HPDE6-E6E7 (cell line): ENCODE measurements around the gene HAUS3.
A peak's percentile ranks its signal among the peaks of the same experiment; 100 is the strongest.

Experiments used
- DNase-seq: peaks from one replicate; pipeline ENCODE4 v3.0.0; 2011; ENCODE audit warnings: missing footprints; ENCODE audit errors: extremely low spot score

The HAUS3 gene, protein sequence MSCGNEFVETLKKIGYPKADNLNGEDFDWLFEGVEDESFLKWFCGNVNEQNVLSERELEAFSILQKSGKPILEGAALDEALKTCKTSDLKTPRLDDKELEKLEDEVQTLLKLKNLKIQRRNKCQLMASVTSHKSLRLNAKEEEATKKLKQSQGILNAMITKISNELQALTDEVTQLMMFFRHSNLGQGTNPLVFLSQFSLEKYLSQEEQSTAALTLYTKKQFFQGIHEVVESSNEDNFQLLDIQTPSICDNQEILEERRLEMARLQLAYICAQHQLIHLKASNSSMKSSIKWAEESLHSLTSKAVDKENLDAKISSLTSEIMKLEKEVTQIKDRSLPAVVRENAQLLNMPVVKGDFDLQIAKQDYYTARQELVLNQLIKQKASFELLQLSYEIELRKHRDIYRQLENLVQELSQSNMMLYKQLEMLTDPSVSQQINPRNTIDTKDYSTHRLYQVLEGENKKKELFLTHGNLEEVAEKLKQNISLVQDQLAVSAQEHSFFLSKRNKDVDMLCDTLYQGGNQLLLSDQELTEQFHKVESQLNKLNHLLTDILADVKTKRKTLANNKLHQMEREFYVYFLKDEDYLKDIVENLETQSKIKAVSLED

DNA sequence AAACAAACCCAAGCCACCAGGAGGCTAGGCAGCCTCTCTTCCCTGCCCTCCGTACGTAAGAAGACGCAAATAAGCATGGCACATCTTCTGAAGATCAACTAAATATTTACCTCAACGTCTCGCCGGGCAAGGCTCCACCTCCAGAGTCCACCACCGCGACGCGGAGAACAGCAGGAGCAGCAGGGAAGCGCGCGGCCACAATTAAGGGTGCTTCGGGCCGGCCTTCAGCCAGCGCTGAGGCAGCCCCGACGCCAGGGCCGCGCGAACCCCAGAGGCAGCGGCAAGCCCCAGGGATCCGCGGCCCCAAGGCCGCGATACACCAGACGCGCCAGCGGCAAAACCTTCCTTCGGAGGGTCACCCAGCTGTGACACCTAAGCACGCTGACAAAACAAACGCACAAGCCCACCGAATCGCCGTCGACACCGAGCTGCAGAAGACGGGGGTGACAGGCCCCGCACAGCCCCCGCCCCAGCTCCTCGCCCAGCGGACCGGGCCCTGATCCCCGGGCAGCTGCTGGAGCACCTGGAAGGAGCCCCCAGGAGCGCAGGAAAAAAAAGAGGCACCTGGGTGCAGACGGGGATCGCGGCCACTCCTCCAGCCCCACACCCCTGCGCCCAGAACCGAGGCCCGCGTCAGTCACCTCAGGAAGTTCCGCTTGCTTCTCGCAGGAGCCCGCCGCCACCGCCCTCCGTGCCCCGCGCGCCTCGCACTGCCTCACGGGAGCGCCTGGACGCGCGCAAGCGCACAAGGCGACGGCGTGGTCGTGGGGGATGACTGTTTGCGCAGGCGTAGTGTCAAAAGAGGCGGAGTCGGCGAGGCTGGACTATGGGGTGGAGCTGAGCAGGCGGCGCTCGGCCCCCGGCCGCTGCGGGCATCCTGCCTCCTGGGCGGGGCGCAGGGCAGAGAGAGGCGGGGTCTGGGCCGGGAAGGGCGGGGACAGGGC is at the start of gene HAUS3, which contains the start of gene POLN:
Gene HAUS3 (minus strand): TSS at position 712 of the 944 bp plus-strand sequence. CDS start 1,175 bp downstream, outside the sequence.
Gene POLN (minus strand): TSS at position 712 of the 944 bp plus-strand sequence. CDS start 12,890 bp downstream, outside the sequence.
- peak; percentile 97 for DNase-seq

DNA sequence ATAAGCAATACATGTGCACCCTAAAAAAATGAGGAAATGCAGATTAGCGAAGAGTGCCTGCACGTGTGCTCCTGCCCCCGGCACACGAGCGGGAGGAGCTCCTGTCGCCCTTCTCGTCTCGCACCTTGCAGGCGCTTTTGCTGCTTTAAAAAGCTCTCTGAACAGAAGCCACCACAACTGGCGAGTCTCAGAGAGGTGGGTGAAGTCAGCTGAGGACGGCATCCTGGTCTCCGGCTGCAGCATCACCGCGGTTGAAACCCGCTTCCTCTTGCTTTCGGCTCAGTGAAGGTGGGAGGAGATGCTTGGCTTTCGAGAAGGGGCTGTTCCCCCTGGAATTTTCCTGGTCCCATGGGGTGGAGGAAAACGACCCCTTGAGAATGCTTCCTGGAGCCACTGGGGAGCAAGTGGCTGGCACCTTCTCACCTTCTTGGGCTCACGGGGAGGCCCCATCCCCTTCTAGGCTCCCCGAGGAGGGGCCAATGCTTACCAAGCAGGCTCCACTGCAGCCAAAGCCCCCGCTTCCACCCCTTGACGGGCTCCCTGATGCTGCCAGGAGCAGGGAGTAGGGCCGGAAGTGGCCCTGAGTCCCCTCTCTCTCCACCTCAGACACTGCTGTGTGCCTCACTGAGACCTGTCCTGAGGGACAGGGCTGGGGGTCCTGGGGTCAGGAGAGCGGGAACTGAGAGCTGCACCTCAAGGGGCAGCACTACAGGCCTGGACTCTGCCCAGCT is 49.2 kb upstream of the HAUS3 start:
- DNase-seq: no peak

DNA sequence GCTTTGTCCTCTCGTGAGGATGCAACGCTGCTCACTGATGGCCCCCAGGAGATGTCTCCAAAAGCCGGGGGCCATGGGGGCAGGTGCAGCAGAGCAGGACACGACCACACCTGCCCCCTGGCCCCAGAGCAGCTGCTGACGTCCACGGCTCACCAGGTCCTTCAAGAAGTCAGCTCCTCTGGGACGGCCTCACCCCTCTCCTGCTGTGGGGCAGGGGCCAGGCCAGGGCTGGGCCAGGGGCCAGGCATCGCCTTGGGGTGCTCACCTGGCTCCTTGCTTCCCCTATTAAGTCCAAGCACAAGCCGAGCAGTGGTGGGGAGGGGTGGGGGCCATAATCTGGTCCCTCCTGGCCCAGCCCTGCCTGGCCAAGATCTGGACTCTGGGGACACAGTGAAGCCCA is 48.6 kb upstream of the HAUS3 start:
- no peak for DNase-seq

DNA sequence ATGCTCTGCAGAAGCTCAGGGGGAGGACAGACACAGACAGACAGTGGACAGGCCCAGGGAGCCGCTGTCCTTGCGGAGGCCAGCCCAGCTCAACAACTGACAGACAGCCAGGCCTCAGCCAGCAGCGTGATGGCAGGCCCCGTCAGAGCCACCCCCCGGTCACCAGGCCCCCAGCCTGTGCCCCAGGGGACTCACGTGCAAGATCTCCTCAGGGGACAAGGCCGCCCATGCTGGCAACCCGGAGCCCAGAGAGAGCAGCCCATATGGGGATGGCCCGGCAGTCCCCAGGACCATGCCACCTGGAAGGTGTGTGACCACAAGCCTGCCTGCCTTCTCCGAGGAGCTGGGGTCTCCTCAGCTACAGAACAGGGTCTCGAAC is 48.0 kb upstream of the HAUS3 start:
- DNase-seq: no peak

DNA sequence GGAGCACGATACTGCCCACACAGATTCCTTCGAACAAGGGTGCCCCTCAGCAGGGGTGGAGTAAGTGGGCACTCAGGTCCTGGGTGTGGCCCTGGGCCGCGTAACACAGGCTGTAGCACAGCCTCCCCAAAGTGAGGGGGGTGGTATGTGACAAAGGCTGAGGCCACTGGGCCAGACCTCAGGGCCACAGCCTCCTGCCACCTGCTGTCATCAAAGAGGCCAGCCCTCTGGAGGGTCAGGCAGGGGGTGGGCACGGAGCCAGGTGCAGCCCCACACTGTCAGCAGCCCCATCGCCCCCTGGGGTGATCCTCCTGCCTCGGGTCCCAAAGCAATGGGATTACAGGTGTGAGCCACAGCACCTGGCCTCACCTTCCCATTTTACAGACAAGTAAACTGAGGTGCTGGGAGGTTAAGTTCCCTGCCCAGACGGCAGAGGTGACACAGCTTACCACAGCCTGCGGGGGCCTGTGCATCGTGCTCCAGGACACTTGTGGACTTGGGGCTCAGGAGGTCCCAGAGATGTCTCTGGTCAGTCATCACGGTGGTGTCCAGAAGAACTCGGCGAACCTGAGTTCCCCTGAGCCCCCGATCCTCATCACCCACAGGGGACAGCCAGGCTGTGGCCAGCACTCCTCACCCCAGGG is 47.5 kb upstream of the HAUS3 start:
- DNase-seq: no peak

DNA sequence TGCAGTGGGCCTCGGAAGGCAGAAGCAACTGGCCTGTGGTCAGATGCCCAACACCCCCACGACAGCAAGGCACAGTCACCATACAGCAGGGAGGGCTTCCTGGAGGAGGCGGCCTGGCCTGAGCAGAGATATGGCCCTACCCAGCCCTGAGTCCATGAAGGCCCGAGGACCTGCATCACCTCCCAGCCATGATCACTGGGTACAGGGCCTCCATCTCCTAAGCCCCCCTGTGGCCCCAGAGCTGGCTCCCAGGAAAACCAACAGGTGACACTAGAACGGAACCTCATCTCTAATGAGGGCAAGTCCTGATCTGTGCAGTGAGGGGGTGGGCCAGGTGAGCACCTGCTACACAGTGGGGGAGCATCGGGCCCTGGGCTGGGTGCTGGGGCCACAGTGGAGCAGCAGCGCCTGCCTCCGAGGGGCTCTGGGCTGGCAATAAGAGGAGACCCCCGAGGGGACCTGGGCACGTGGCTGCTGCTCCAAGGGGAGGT is 46.2 kb upstream of the HAUS3 start:
- no peak for DNase-seq

DNA sequence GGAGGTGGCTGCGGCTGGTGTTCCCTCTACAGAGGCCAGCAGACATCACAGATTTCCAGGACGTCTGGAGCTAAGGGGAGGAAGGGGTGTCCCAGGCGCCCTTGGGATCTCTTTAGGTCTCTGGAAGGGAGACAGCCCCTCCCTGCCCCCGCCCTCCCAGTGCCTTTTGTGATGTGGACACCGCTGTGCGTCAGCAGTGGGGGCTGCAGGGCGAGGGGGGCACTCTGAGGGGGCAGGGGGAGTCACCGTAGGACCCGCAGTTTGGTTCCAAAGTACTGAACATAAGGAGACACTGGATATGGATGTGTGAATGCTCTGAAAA is 45.6 kb upstream of the HAUS3 start:
- DNase-seq: no peak

DNA sequence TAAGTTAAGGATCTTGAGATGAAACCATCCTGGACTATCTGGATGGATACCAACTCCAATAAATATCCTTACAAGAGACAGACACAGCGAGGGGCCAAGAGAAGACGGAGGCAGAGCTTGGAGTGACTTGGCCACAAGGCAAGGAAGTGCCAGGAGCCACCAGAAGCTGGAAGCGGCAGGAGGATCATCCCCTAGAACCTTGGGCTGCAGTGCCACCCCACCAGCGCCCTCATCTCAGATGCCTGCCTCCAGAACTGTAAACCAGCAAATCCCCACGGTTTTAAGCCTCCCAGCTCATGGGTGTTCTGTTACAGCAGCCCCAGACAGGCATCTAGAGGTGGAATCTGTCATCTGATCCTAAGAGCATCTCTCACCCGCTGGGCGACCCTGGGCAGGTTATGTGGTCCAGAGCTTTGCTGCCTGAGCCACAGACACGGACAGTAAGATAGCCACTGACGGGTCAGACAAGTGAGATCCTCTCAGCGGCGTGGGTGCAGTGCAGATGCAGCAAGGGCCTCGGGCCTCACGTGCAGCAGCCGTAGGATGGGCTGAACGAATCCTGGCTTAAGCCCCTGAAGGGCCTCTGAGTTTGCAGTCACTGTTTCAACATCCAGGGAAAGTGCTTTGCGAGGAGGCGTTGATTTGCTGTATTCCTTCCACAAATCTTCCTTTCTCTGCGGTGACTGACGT is 45.1 kb upstream of the HAUS3 start:
- no peak for DNase-seq

DNA sequence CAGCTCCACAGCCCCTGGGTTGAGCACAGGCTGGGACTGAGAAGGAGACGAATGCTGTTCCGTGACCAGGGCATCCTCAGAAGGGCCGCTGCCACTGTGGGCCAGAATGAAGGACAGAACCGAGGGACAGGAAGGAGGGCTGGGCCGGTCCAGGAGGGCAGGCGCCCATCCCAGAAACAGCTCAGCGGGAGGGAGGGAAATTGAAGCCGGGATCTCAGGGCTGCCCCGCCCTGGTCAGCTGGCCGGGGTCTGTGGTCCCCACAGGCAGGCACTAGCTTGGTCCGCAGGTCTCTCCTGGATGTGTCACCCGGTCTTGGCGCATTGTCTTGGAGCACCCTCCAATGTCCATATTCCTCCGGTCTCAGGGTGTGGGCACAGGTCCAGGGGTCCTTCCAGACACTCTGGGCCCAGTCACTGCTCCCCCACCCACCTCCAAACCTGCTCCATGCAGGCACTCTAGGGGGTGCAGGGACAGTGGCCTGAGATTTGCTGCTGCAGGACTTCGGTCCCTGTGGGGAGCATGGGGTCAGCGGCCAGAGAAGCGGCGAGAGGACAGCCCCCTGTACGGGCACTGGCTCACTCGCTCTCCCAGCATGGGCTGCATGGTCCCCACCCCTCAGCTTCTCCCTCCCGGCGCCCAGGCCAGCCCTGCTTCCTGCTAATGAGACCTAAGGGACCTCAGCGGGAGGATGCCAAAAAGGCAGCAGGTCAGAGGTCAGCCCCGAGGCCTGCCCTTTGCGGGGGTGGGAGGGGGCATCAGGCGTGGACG is 43.9 kb upstream of the HAUS3 start:
- no peak for DNase-seq

DNA sequence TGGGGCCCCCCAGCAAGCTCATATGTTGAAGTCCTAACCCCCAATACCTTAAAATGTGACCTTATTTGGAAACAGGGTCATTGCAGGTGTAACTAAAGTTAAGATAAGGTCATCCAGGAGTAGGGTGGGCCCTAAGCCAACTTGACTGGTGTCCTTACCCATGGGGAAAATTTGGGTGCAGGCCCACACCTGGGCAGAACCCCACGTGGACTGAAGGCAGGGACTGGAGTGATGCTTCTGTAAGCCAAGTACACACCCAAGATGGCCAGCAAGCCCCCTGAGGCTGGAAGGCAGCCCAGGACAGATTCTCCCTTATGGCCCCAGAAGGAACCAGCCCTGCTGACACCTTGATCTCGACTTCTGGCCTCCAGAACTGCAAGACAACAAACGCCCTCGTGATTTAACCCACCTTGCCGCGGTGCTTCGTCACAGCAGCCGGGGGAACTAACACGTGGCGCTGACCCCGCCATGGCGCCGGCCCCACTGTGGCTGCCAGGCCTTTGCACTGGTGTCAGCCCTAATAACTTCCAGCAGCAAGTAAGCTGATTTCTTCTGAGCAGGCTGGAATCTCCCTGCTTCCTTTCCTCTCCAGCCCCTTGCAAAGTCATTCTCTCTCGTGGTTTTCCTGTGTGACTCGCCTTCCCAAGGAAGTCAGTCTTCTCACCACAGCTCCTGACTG is 43.2 kb upstream of the HAUS3 start:
- DNase-seq: no peak

DNA sequence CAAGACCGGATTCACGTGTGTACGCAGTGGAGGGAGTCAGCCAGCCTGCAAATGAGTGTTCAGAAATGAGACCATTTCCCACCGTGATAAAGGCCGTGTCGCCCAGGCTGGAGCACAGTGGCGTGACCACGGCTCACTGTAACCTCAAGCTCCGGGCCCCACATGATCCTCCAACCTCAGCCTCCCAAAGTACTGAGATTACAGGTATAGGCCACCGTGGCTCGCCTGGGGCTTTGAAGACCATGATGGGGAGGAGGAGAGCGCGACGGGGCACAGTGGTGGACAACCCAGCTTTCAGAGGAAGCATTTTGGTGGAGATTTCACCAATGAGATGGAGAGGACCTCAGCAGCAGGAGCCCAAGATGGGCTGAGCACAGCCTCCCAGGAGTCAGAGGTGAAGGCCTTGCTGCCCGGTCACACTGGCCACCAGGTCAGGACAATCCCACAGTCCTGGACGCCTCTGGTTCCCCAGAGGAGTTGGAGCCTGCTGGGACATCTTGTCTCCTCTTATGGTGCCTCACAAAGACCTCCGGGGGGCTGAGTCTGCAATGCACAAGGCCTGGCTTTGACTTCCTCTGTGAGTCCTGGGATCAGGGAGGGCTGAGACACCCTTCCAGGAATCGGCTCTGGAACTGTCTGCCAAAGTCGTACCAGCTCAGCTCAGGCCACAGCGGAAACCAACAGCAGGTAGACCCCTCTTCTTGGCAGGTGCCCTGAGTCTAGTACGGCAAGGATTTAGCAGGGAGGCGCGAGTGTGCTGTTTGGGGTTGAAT is 42.4 kb upstream of the HAUS3 start:
- no peak for DNase-seq

DNA sequence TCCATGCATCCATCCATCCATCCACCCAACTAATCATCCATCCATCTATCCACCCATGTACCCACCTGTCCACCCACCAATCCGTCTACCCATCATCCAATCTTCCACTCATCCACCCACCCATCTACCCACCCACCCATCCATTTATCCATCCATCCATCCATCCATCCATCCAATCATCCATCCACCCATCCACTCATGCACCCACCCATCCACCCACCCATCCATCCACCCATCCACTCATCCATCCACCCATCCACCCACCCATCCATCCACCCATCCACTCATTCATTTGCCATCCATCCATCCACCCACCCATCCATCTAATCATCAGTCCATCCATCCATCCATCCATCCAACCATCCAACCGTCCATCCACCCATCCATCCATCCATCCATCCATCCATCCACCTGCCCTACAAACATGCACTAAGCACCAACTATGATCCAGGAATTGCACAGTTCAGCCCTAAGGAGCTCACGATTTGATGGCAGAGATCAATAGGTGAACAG is 41.3 kb upstream of the HAUS3 start:
- no peak for DNase-seq

DNA sequence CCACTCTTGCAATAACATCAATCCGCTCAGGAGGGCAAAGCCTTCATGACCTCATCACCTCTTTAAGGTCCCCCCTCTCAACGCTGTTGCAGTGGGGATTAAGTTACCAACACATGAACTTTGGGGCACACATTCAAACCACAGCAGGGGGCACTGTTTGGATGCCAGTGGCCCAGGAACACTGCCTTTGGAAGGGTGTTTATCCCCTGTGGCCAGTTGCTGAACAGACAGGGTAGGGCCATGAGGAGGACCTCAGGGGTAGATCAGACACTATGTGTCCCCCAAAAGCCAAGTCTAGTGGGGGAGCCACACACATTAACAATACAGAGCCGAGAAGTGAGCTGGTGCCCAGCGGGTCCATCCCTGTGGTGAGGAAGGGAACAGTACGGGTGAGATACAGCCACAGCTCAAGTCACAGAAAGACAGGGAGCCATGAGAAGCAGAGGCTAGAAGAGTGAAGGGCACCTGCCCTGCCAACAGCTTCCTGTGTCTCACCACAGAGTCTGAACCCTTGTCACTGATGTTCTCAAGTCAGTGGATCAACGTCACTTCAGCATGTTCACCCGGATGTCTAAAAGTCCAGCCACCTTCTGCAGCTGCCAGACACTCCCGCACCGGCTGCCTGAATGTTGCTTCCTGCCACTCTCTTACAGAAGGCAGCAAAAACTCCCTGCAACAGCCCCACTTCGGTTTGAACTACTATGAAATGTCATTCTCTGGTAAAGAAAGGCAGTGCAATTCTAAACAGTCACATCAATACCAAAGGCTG is 39.8 kb upstream of the HAUS3 start:
- no peak for DNase-seq

DNA sequence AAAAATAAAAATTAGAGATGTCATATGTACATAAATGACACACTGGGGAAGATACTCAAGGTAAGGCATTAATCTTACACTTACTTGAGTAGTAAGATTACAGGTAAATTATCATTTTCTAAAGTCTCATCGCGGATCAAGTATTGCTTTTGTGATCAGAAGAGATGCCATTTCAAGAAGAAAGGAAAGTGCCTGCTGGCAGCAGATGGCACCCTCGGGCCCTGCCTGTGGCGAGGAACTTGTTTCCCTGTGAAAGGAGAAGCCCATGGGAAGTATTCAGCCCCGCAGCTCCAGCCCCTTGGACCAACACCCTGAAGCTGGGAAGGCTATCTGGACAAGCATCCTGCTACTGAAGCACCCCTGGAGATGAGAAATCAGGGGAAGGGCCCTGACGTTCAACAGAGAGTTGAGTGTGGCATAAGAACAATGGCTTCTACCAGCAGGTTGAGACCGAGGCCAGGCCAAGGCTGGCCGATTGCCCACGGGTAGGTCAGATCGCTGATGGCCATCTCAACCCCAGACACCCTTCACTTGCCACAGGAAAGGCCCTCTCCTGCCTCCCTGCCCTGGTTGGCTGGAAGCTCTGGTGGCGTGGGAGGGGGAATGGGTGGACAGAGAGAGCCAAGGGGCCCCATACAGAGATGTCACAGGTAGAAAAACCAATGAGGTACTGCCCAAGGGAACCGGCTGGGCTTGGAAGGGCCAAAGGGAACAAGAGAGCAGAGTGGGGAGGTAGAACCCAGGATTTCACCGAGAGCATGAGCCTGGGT is 38.8 kb upstream of the HAUS3 start:
- no peak for DNase-seq

DNA sequence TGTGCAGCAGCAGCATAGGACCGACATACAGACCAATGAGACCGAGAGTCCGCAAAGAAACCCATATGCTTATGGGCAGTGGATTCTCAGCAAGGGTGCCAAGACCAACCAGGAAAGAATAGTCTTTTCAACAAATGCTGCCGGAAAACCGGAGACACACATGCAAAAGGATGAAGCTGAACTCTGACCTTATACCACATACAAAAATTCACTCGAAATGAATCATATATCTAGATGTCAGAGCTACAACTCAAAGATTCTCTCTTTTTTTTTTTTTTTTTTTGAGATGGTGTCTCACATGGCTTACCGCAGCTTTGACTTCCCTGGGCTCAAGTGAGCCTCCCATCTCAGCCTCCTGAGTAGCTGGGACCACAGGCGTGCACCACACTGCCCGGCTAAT is 36.0 kb upstream of the HAUS3 start:
- DNase-seq: no peak

DNA sequence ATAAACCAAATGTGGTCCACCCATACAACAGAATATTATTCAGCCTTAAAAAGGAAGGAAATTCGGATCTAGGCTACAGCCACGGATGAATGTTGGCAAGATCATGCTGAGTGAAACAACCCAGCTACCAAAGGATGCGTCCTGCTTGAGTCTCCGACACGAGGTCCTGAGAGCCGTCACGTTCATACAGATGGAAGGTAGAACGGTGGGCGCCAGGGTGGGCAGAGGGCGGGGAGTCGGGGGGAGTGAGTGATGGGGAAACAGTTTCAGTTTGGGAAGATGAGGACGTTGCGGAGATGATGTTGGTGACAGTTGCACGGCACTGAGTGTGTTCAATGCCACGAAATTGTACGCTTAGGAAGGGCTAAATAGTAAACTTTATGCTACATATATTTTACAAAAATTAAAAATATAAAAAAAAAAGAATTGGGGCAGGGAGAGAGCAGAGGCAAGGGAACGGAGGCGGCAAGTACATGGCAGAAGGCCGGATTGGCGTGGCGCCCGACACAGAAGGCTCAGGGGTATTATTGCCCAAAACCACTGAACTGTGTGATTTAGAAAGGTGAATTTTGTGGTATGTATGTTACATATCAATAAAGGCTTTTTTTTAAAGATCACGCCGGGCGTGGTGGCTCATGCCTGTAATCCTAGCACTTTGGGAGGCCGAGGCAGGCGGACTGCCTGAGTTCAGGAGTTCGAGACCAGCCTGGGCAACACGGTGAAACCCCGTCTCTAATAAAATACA is 34.8 kb upstream of the HAUS3 start:
- no peak for DNase-seq
